Right atrium auricular region (tissue), 2 donors: ENCODE measurements around the gene RAD51B. TPM values are rescaled to one million over a fixed set of nuclear protein-coding genes. Genes with fewer than 3 reads are reported as not detected.

ENCODE experiments used
- DNase-seq: peaks from one replicate; pipeline ENCODE4 v3.0.0-alpha.2; 2019; ENCODE audit warnings: low spot score
- H3K27ac ChIP-seq, 2 donors: fragments of 200-600 bp; sonication (generic); 1 replicate in 1 of 2; 2 replicates in 1 of 2; pipeline ENCODE4 v1.5.1; 2016 to 2019
- H3K27me3 ChIP-seq, 2 donors: fragments of 200-600 bp; sonication (generic); one replicate each; pipeline versions ENCODE4 v1.5.1 to v1.6.0; 2017 to 2019
- H3K36me3 ChIP-seq: fragments of 200-600 bp; sonication (generic); one replicate; pipeline ENCODE4 v1.5.1; 2016
- H3K4me1 ChIP-seq, 2 donors: fragments of 200-600 bp; sonication (generic); one replicate each; pipeline versions ENCODE4 v1.5.1 to v1.6.0; 2017 to 2019
- H3K4me3 ChIP-seq, 2 donors: fragments of 200-600 bp; sonication (generic); 1 replicate in 1 of 2; 2 replicates in 1 of 2; pipeline ENCODE4 v1.5.1; 2017 to 2019; ENCODE audit warnings: mild to moderate bottlenecking in 1 of 2, moderate library complexity in 1 of 2
- H3K9me3 ChIP-seq, 2 donors: fragments of 200-600 bp; sonication (generic); one replicate each; pipeline ENCODE4 v1.5.1; 2019
- CTCF ChIP-seq, 2 donors: fragments of 200-600 bp; sonication (generic); IDR thresholded peaks; one replicate each; pipeline ENCODE4 v1.5.1; 2019; ENCODE audit warnings: antibody characterized with exemption in 2 of 2
- total RNA-seq, 2 donors: library from RNA; depleted of rRNA; stranded (reverse); fragments of >200 nt; gene quantifications; one replicate each; pipeline ENCODE4 v1.1.0, GENCODE V29; 2016

Gene RAD51B
- total RNA-seq, 2 donors from 2014 or later, result 1.2 to 1.5 TPM

- Histone ChIP-seq H3K27ac (peak overlapping the region in 1 of 2 donors; percentile 75), H3K4me1 (peaks cover 0 to 40% of the 10 kb centered on the region in 2 donors), H3K4me3 (no peak overlapping the region), H3K27me3 (no peaks in the 10 kb centered on the region), H3K9me3 (no peaks in the 10 kb centered on the region), H3K36me3 (no peaks in the 10 kb centered on the region)
- no peak for DNase-seq
- no peak for TF ChIP-seq CTCF (IDR thresholded peaks at IDR 0.05)
These were observed 830.9 kb downstream of the RAD51B start for GRCh38 chr14:68650404-68650994.

GRCh38 chr14:68651075-68651474 is 831.5 kb downstream of the RAD51B start:
- no peak overlapping the region for H3K4me3 ChIP-seq
- H3K27ac ChIP-seq, result peak overlapping the region; percentile 66 to 75
- H3K27me3 ChIP-seq, result no peaks in the 10 kb centered on the region
- peak; percentile 54 for DNase-seq
- TF ChIP-seq CTCF (IDR thresholded peaks at IDR 0.05), result no peak
- H3K9me3 ChIP-seq, result no peaks in the 10 kb centered on the region
- no peaks in the 10 kb centered on the region for H3K36me3 ChIP-seq
- peaks cover 0 to 41% of the 10 kb centered on the region in 2 donors for H3K4me1 ChIP-seq

GRCh38 chr14:68651652-68652432 is 832.3 kb downstream of the RAD51B start:
- peak; percentile 58 for DNase-seq

DNA sequence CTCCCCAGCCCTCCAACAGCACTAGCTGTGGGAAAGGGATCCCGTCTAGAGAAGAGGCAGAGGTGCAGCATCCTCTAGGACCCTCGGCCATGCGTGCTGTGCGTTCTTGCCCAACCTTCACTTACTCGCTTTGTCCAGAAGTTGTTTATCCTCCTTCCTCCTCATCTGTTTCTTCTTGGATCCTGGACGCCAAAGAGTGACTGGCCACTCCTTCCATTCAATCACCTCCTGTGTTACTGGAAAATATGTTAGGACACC is 832.8 kb downstream of the RAD51B start:
- no peak for DNase-seq
- Histone ChIP-seq H3K27me3 (no peaks in the 10 kb centered on the region), H3K4me3 (no peak overlapping the region), H3K36me3 (no peaks in the 10 kb centered on the region), H3K27ac (peak overlapping the region; percentile 66 to 75), H3K4me1 (peaks cover 0 to 41% of the 10 kb centered on the region in 2 donors), H3K9me3 (no peaks in the 10 kb centered on the region)
- TF ChIP-seq CTCF (IDR thresholded peaks at IDR 0.05), result no peak

More at GRCh38 chr14:68651652-68652432, 832.3 kb downstream of the RAD51B start:
- Histone ChIP-seq H3K4me1 (peaks cover 0 to 41% of the 10 kb centered on the region in 2 donors), H3K27ac (peak overlapping the region; percentile 66 to 75), H3K27me3 (no peaks in the 10 kb centered on the region), H3K9me3 (no peaks in the 10 kb centered on the region), H3K36me3 (no peaks in the 10 kb centered on the region), H3K4me3 (no peak overlapping the region)
- no peak for TF ChIP-seq CTCF (IDR thresholded peaks at IDR 0.05)

DNA sequence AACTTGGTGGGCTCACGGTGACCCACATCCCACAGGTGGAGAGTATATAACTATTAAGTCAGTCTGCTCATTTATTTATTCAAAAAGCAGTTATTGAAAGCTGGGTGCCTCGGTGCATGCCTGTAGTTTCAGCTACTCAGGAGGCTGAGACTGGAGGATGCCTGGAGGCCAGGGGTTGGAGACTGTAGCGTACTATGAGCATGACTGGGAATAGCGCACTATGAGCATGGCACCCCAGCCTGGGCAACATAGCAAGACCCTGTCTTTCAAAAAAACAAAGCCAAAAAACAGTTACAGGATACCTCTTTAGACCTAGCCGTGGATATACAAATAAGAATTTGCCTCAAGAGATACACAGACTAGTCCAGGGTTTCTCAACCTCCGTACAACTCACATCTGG is 833.5 kb downstream of the RAD51B start:
- Histone ChIP-seq H3K27me3 (no peaks in the 10 kb centered on the region), H3K9me3 (no peaks in the 10 kb centered on the region), H3K4me3 (no peak overlapping the region), H3K36me3 (no peaks in the 10 kb centered on the region), H3K4me1 (peaks cover 0 to 41% of the 10 kb centered on the region in 2 donors), H3K27ac (peak overlapping the region in 1 of 2 donors; percentile 75)
- no peak for DNase-seq
- no peak for TF ChIP-seq CTCF (IDR thresholded peaks at IDR 0.05)
